Measurements from ENCODE around the gene ERC2. TPM values are rescaled to one million over a fixed set of nuclear protein-coding genes. Genes with fewer than 3 reads are reported as not detected.

Gene ERC2
- total and polyA plus RNA-seq, 7 experiments from 2014 or later = not detected

- no peak overlapping the region for H3K27ac ChIP-seq (ENCODE audit: low read depth, low read length)
- no peaks in the 10 kb centered on the region for H3K4me1 ChIP-seq (ENCODE audit: control insufficient read depth in 2 of 2, insufficient read depth in 2 of 2, low read length in 2 of 2)
- no peak overlapping the region for H3K4me3 Mint-ChIP-seq
- CTCF ChIA-PET = no interaction called here
- H3K9me3 Mint-ChIP-seq = peaks cover 0 to 8% (median 0%) of the 10 kb centered on the region in 11 donors
- no peaks in the 10 kb centered on the region for H3K36me3 ChIP-seq (ENCODE audit: control insufficient read depth in 2 of 3, insufficient read depth in 3 of 3, low read length in 3 of 3)
- H3K27me3 Mint-ChIP-seq = peaks cover 0 to 13% (median 0%) of the 10 kb centered on the region in 5 donors
- H3K27me3 ChIP-seq (ENCODE audit: control insufficient read depth in 2 of 2, insufficient read depth in 2 of 2, low read length in 2 of 2) = no peaks in the 10 kb centered on the region
- POLR2A ChIA-PET = no interaction called here
- DNase-seq (no peak), ATAC-seq (no peak)
- H3K4me1 Mint-ChIP-seq = no peaks in the 10 kb centered on the region
- intact Hi-C loops (cut with micrococcal nuclease) = no loop called here
- no peaks in the 10 kb centered on the region for H3K9me3 ChIP-seq (ENCODE audit: control insufficient read depth in 2 of 3, low read length in 3 of 3)
- H3K27ac Mint-ChIP-seq = no peak overlapping the region
- peaks cover 0 to 3% (median 0%) of the 10 kb centered on the region in 5 donors for H3K36me3 Mint-ChIP-seq
- no peak overlapping the region for H3K4me3 ChIP-seq (ENCODE audit: low read length)
Observed at GRCh38 chr3:55775366-55776154, 692.7 kb downstream of the ERC2 start.

DNA sequence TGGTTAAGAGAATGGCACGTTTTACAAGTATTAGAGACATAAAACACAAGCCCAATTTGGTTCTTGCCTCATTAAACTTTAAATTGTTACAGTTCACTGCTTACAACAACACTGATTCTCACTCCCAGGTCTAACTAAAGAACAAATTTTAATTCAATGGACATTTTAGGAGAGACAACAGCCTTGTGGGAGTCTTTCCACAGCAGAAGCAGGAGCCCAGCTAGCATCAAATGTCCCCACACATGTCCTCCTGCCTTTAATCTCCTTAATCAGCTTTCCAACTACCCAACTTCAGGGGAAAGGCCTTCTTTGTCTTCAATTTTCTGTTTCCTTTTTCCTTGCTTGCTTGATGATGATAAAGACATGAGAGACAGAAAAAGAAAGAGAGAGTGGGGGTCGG, 693.4 kb downstream of the ERC2 start:
- Histone ChIP-seq H3K36me3 (ENCODE audit: control insufficient read depth in 2 of 3, insufficient read depth in 3 of 3, low read length in 3 of 3) (no peaks in the 10 kb centered on the region), H3K27me3 (ENCODE audit: control insufficient read depth in 2 of 2, insufficient read depth in 2 of 2, low read length in 2 of 2) (no peaks in the 10 kb centered on the region), H3K4me1 (ENCODE audit: control insufficient read depth in 2 of 2, insufficient read depth in 2 of 2, low read length in 2 of 2) (no peaks in the 10 kb centered on the region), H3K27ac (ENCODE audit: low read depth, low read length) (no peak overlapping the region), H3K4me3 (ENCODE audit: low read length) (no peak overlapping the region), H3K9me3 (ENCODE audit: control insufficient read depth in 2 of 3, low read length in 3 of 3) (no peaks in the 10 kb centered on the region)
- Mint-ChIP-seq H3K27me3 (peaks cover 0 to 13% (median 0%) of the 10 kb centered on the region in 5 donors), H3K36me3 (peaks cover 0 to 3% (median 0%) of the 10 kb centered on the region in 5 donors), H3K9me3 (peaks cover 0 to 8% (median 0%) of the 10 kb centered on the region in 11 donors), H3K4me1 (no peaks in the 10 kb centered on the region), H3K27ac (no peak overlapping the region), H3K4me3 (no peak overlapping the region)
- intact Hi-C loops (cut with micrococcal nuclease) = no loop called here
- ChIA-PET POLR2A (no interaction called here), CTCF (no interaction called here)
- DNase-seq = no peak
- ATAC-seq = no peak

DNA sequence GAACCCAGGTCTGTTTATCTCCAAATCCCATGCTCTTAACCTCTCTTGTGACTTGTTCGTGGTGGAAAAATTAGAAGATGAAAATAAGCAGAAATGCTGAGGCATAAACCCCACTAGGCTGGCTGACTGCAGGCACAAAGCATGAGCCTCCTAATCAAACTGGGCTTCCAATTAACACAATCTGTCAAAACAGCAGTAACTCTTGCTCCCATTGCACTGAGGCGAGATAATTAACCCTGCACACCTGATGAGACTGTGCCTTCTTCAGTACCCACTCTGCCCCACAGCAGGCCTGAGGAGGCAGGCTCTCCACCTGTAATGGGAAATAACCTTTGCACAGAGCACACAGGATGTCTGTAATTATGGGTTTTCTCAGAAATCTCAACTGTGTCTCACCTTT, 696.8 kb downstream of the ERC2 start:
- Histone ChIP-seq H3K4me1 (ENCODE audit: control insufficient read depth in 2 of 2, insufficient read depth in 2 of 2, low read length in 2 of 2) (no peaks in the 10 kb centered on the region), H3K4me3 (ENCODE audit: low read length) (no peak overlapping the region), H3K36me3 (ENCODE audit: control insufficient read depth in 2 of 3, insufficient read depth in 3 of 3, low read length in 3 of 3) (no peaks in the 10 kb centered on the region), H3K27me3 (ENCODE audit: control insufficient read depth in 2 of 2, insufficient read depth in 2 of 2, low read length in 2 of 2) (no peaks in the 10 kb centered on the region), H3K27ac (ENCODE audit: low read depth, low read length) (no peak overlapping the region), H3K9me3 (ENCODE audit: control insufficient read depth in 2 of 3, low read length in 3 of 3) (no peaks in the 10 kb centered on the region)
- Mint-ChIP-seq H3K4me1 (no peaks in the 10 kb centered on the region), H3K9me3 (peaks cover 0 to 8% (median 1%) of the 10 kb centered on the region in 11 donors), H3K4me3 (no peak overlapping the region), H3K27me3 (peaks cover 0 to 13% (median 0%) of the 10 kb centered on the region in 5 donors), H3K27ac (no peak overlapping the region), H3K36me3 (peaks cover 0 to 3% (median 0%) of the 10 kb centered on the region in 5 donors)
- CTCF ChIA-PET = no interaction called here
- ATAC-seq (no peak), DNase-seq (no peak)
- POLR2A ChIA-PET = no interaction called here
- intact Hi-C loops (cut with micrococcal nuclease) = no loop called here

DNA sequence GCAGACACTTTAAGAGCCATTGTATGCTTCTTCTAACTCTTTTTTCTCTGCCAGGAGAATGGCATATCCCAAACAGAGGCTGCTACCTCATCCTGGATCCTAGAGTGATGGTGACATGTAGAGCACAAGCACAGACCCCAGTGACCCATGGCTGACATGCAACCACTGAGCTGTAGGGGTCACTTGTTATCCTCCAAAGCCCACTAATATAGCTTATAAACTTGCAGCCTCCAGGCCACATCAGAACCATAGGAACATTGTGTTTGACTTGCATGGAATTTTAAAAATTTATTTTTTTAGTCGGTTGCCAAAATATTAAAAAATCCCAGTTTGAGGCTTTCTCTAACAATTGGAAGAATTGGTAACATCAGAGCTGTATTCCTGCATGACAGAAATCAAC, 698.2 kb downstream of the ERC2 start:
- Mint-ChIP-seq H3K9me3 (peaks cover 0 to 8% (median under 1%) of the 10 kb centered on the region in 11 donors), H3K36me3 (peaks cover 0 to 3% (median 0%) of the 10 kb centered on the region in 5 donors), H3K4me3 (no peak overlapping the region), H3K27ac (no peak overlapping the region), H3K4me1 (no peaks in the 10 kb centered on the region), H3K27me3 (peaks cover 0 to 6% (median 0%) of the 10 kb centered on the region in 5 donors)
- intact Hi-C loops (cut with micrococcal nuclease) = no loop called here
- POLR2A ChIA-PET = no interaction called here
- no peak for DNase-seq
- no peaks in the 10 kb centered on the region for H3K4me1 ChIP-seq (ENCODE audit: control insufficient read depth in 2 of 2, insufficient read depth in 2 of 2, low read length in 2 of 2)
- no peak overlapping the region for H3K4me3 ChIP-seq (ENCODE audit: low read length)
- no peaks in the 10 kb centered on the region for H3K27me3 ChIP-seq (ENCODE audit: control insufficient read depth in 2 of 2, insufficient read depth in 2 of 2, low read length in 2 of 2)
- no peaks in the 10 kb centered on the region for H3K9me3 ChIP-seq (ENCODE audit: control insufficient read depth in 2 of 3, low read length in 3 of 3)
- H3K36me3 ChIP-seq (ENCODE audit: control insufficient read depth in 2 of 3, insufficient read depth in 3 of 3, low read length in 3 of 3) = no peaks in the 10 kb centered on the region
- no peak for ATAC-seq
- CTCF ChIA-PET = no interaction called here
- H3K27ac ChIP-seq (ENCODE audit: low read depth, low read length) = no peak overlapping the region

- POLR2A ChIA-PET = no interaction called here
- no peak for DNase-seq
- Histone ChIP-seq H3K36me3 (ENCODE audit: control insufficient read depth in 2 of 3, insufficient read depth in 3 of 3, low read length in 3 of 3) (no peaks in the 10 kb centered on the region), H3K9me3 (ENCODE audit: control insufficient read depth in 2 of 3, low read length in 3 of 3) (no peaks in the 10 kb centered on the region), H3K4me1 (ENCODE audit: control insufficient read depth in 2 of 2, insufficient read depth in 2 of 2, low read length in 2 of 2) (no peaks in the 10 kb centered on the region), H3K27ac (ENCODE audit: low read depth, low read length) (no peak overlapping the region), H3K27me3 (ENCODE audit: control insufficient read depth in 2 of 2, insufficient read depth in 2 of 2, low read length in 2 of 2) (no peaks in the 10 kb centered on the region), H3K4me3 (ENCODE audit: low read length) (no peak overlapping the region)
- no peak for ATAC-seq
- CTCF ChIA-PET = no interaction called here
- no peak overlapping the region for H3K27ac Mint-ChIP-seq
- H3K27me3 Mint-ChIP-seq = peaks cover 0 to 4% (median 0%) of the 10 kb centered on the region in 5 donors
- intact Hi-C loops (cut with micrococcal nuclease) = no loop called here
- H3K9me3 Mint-ChIP-seq = peaks cover 0 to 11% (median 0%) of the 10 kb centered on the region in 11 donors
- H3K36me3 Mint-ChIP-seq = no peaks in the 10 kb centered on the region
- no peak overlapping the region for H3K4me3 Mint-ChIP-seq
- H3K4me1 Mint-ChIP-seq = no peaks in the 10 kb centered on the region
Observed at GRCh38 chr3:55766753-55767152, 701.5 kb downstream of the ERC2 start.

GRCh38 chr3:55765906-55766701, 702.2 kb downstream of the ERC2 start:
- no peak overlapping the region for H3K27ac Mint-ChIP-seq
- ATAC-seq (no peak), DNase-seq (no peak)
- Histone ChIP-seq H3K27me3 (ENCODE audit: control insufficient read depth in 2 of 2, insufficient read depth in 2 of 2, low read length in 2 of 2) (no peaks in the 10 kb centered on the region), H3K36me3 (ENCODE audit: control insufficient read depth in 2 of 3, insufficient read depth in 3 of 3, low read length in 3 of 3) (no peaks in the 10 kb centered on the region), H3K27ac (ENCODE audit: low read depth, low read length) (no peak overlapping the region), H3K9me3 (ENCODE audit: control insufficient read depth in 2 of 3, low read length in 3 of 3) (no peaks in the 10 kb centered on the region), H3K4me3 (ENCODE audit: low read length) (no peak overlapping the region), H3K4me1 (ENCODE audit: control insufficient read depth in 2 of 2, insufficient read depth in 2 of 2, low read length in 2 of 2) (no peaks in the 10 kb centered on the region)
- POLR2A ChIA-PET = no interaction called here
- no peaks in the 10 kb centered on the region for H3K36me3 Mint-ChIP-seq
- no peak overlapping the region for H3K4me3 Mint-ChIP-seq
- CTCF ChIA-PET = no interaction called here
- peaks cover 0 to 4% (median 0%) of the 10 kb centered on the region in 5 donors for H3K27me3 Mint-ChIP-seq
- peaks cover 0 to 11% (median 0%) of the 10 kb centered on the region in 11 donors for H3K9me3 Mint-ChIP-seq
- intact Hi-C loops (cut with micrococcal nuclease) = no loop called here
- H3K4me1 Mint-ChIP-seq = no peaks in the 10 kb centered on the region
